ENCODE results near the gene SCFD2. TPM values are rescaled to one million over a fixed set of nuclear protein-coding genes. Genes with fewer than 3 reads are reported as not detected.

The SCFD2 gene
- total RNA-seq, 4 donors from 2014 or later = 14.3 to 37.8 (median 27.7) TPM

GRCh38 chr4:52869656-52870055, 496.2 kb downstream of the SCFD2 start:
- Histone ChIP-seq H3K9me3 (no peaks in the 10 kb centered on the region), H3K27me3 (no peaks in the 10 kb centered on the region), H3K4me1 (peaks cover 0 to 18% (median 0%) of the 10 kb centered on the region in 3 donors), H3K27ac (peak overlapping the region in 1 of 4 donors; percentile 34), H3K36me3 (peaks cover 0 to 12% (median 0%) of the 10 kb centered on the region in 3 donors), H3K4me3 (no peak overlapping the region)
- no peak for DNase-seq
- intact Hi-C loops (cut with DNase I) = loop anchor here (10.0 kb wide), 2 partner anchors 65 to 145 kb away; no protein-coding TSS in a partner anchor
- TF ChIP-seq POLR2A (IDR thresholded peaks at IDR 0.05) = no peak
- WGBS, 2 donors = 71% methylated on average over 1 of the region's 1 CpG; no CpG with 5 or more reads in 1 of the 2 donors

DNA sequence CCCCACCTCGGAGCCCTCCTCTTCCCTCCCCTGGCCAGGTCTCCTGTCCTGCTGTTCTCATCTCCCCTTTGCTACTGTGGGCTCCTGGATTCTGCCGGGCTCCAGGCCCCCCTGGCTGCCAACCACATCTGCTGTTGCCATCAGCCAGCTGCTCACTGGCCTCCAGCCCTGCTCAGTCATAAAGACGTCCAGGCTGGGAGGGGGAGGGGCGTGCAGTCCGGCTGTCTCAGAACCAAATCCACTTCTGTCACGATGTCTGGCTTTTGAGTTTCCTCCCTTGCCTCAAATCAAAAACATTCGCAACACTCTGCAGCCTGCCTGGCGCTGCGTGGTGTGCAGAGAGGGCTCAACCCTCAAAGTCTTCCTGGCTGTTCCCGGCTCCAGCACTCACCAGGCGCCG, 496.7 kb downstream of the SCFD2 start:
- Histone ChIP-seq H3K27ac (peak overlapping the region in 2 of 4 donors; percentile 2 to 34), H3K4me1 (peaks cover 0 to 18% (median 0%) of the 10 kb centered on the region in 3 donors), H3K4me3 (no peak overlapping the region), H3K9me3 (no peaks in the 10 kb centered on the region), H3K36me3 (peaks cover 0 to 12% (median 0%) of the 10 kb centered on the region in 3 donors), H3K27me3 (no peaks in the 10 kb centered on the region)
- intact Hi-C loops (cut with DNase I) = loop anchor here (10.0 kb wide), 1 partner anchor 144 kb away; no protein-coding TSS in a partner anchor
- WGBS, 2 donors = 44 to 61% methylated on average over 6 to 10 of the region's 12 CpGs
- no peak for DNase-seq
- TF ChIP-seq CTCF (IDR thresholded peaks at IDR 0.05) (no peak), POLR2A (IDR thresholded peaks at IDR 0.05) (no peak)

- Histone ChIP-seq H3K9me3 (no peaks in the 10 kb centered on the region), H3K27me3 (peaks cover 0 to 5% (median 0%) of the 10 kb centered on the region in 4 donors), H3K27ac (no peak overlapping the region), H3K4me1 (peaks cover 0 to 20% (median 0%) of the 10 kb centered on the region in 3 donors), H3K4me3 (no peak overlapping the region), H3K36me3 (peaks cover 0 to 12% (median 0%) of the 10 kb centered on the region in 3 donors)
- intact Hi-C loops (cut with DNase I) = loop anchor here (10.0 kb wide), 1 partner anchor 143 kb away; no protein-coding TSS in a partner anchor
- no peak for DNase-seq
- 72 to 81% methylated on average over 8 of the region's 8 CpGs for WGBS, 2 donors
- TF ChIP-seq POLR2A (IDR thresholded peaks at IDR 0.05) = no peak
- TF ChIP-seq CTCF (IDR thresholded peaks at IDR 0.05) = no peak
Measured at GRCh38 chr4:52868133-52868532, 497.7 kb downstream of the SCFD2 start.

DNA sequence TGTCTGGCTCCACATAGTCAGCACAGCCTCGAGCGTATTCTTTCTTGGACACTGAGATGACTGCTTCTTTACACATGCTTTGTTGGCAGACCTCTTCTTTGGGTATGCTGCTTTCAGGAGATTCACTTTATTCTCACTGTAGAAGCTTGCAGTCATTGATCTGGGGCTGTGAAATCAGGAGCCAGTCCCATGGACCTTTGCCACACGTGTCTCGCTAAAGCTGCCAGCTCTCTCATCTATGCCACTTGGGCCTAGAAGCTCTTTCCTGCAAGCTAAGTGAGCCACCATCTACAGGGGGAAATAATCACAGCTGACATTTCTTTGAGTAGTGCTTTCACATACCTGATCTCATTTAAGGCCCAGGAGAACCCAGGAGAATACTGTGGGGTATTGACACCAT, 498.7 kb downstream of the SCFD2 start:
- peaks cover 7 to 30% (median 7%) of the 10 kb centered on the region in 3 donors for H3K4me1 ChIP-seq
- H3K9me3 ChIP-seq = no peaks in the 10 kb centered on the region
- no peak overlapping the region for H3K27ac ChIP-seq
- 92 to 98% methylated on average over 2 to 4 of the region's 4 CpGs for WGBS, 2 donors
- no peak for DNase-seq
- H3K4me3 ChIP-seq = no peak overlapping the region
- H3K36me3 ChIP-seq = peaks cover 0 to 8% (median 0%) of the 10 kb centered on the region in 3 donors
- H3K27me3 ChIP-seq = peaks cover 0 to 14% (median 0%) of the 10 kb centered on the region in 4 donors
- intact Hi-C loops (cut with DNase I) = loop anchor here (10.0 kb wide), 1 partner anchor 142 kb away; no protein-coding TSS in a partner anchor
- TF ChIP-seq POLR2A (IDR thresholded peaks at IDR 0.05) = no peak
- no peak for TF ChIP-seq CTCF (IDR thresholded peaks at IDR 0.05)

GRCh38 chr4:52866734-52867133, 499.1 kb downstream of the SCFD2 start:
- Histone ChIP-seq H3K36me3 (peaks cover 0 to 7% (median 0%) of the 10 kb centered on the region in 3 donors), H3K4me1 (peaks cover 7 to 34% (median 7%) of the 10 kb centered on the region in 3 donors), H3K27ac (no peak overlapping the region), H3K27me3 (peaks cover 0 to 16% (median 0%) of the 10 kb centered on the region in 4 donors), H3K4me3 (no peak overlapping the region), H3K9me3 (no peaks in the 10 kb centered on the region)
- WGBS, 2 donors = 84 to 90% methylated on average over 4 of the region's 4 CpGs
- intact Hi-C loops (cut with DNase I) = loop anchor here (10.0 kb wide), 1 partner anchor 142 kb away; no protein-coding TSS in a partner anchor
- DNase-seq = no peak
- no peak for TF ChIP-seq CTCF (IDR thresholded peaks at IDR 0.05)
- TF ChIP-seq POLR2A (IDR thresholded peaks at IDR 0.05) = no peak
